Motor neuron (in vitro differentiated cells): Measurements from ENCODE around the gene SGMS2. TPM values are rescaled to one million over a fixed set of nuclear protein-coding genes. Genes with fewer than 3 reads are reported as not detected.

Experiments used
- ATAC-seq, 8 experiments: fragments of 200-7000 bp; cut with Tn5 transposase; replicated peaks in 6 of 8; 2 replicates each; pipeline ENCODE4 v1.8.0; 2021; ENCODE audit warnings: mild to moderate bottlenecking in 8 of 8, moderate library complexity in 8 of 8
- H3K27ac ChIP-seq, 2 donors: fragments of 250-450 bp; sonication (Bioruptor Pico); 2 replicates each; pipeline ENCODE4 v1.9.0; 2021; ENCODE audit warnings: antibody characterized with exemption in 2 of 2, mild to moderate bottlenecking in 2 of 2, moderate library complexity in 1 of 2
- H3K4me1 ChIP-seq, 2 donors: fragments of 250-450 bp; sonication (Bioruptor Pico); replicated peaks in 1 of 2; 2 replicates each; pipeline ENCODE4 v1.6.1; 2021; ENCODE audit warnings: antibody characterized with exemption in 2 of 2, mild to moderate bottlenecking in 2 of 2, moderate library complexity in 1 of 2
- H3K4me3 ChIP-seq, 5 donors: fragments of 250-450 bp; sonication (Bioruptor Pico); 2 replicates each; pipeline ENCODE4 v1.9.0; 2021; ENCODE audit warnings: antibody characterized with exemption in 5 of 5, mild to moderate bottlenecking in 5 of 5, moderate library complexity in 4 of 5
- WGBS, 10 experiments: fragments of 450-650 bp; shearing (Covaris generic); methylation state at CpG; one replicate each; pipeline ENCODE4 v1.0.0; 2022; 5-methylcytosine and 5-hydroxymethylcytosine counted together
- in situ Hi-C, 9 experiments: fragments of 400-800 bp; cut with MboI; loops; one replicate each; pipeline ENCODE4 v1.15.0; 2021; ENCODE audit warnings: low sequenced_read_pairs in 9 of 9, low pct_unique_long_range_greater_than_20kb in 2 of 9; ENCODE audit not compliant: unreplicated experiment in 9 of 9
- total RNA-seq, 8 experiments: library from RNA; unstranded; fragments of 300-600 nt; gene quantifications; 2 replicates each; pipeline versions ENCODE4 v1.2.3 to v1.2.4, GENCODE V29; 2022

SGMS2 gene
- total RNA-seq, 8 experiments from 2014 or later, result 0.38 to 34.1 (median 2.4) TPM

GRCh38 chr4:107945809-107946208 is 121.1 kb downstream of the SGMS2 start:
- in situ Hi-C loops, result no loop called here
- no peak overlapping the region for H3K27ac ChIP-seq
- 100% methylated on average over 1 to 3 of the region's 3 CpGs; no CpG with 5 or more reads in 5 of the 10 experiments for WGBS, 10 experiments
- H3K4me1 ChIP-seq, result no peaks in the 10 kb centered on the region
- H3K4me3 ChIP-seq, result no peak overlapping the region
- ATAC-seq, result no peak

DNA sequence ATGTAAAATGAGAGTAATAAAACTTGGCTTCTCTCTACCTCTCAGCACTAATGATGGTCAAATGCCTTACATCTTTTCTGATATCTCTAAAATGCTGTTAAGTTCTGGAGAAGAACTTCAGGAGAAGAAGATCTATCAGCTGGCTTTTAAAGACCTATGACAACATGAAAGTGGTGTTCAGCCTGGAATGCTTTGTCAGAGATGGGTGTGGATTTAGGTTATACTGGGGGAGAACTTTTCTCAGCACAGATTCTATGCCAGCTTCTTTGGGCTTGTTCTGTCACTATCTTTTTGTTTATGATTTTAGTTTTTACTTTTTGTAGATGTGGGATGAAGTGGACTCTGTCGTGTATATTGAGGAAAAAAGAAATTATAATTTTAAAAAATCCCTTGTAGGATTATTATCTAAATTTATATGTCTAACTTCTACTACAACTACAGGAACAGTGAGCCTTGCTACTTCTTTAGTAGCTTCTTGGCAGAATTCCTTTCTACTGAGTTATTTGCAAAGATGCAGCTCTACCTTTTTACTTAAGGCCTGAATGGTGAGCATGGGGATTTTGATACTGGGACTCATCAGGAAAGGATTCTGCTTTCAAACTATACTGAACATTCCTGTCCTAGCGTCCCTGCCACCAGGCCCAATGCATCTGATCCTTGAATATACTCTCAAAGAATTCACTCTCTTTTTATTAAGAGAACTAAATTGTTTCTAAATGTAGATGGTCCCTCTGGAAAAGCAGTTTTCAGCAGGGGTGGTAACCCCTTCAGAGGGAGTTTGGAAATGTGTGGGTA is 126.2 kb downstream of the SGMS2 start:
- 25 to 100% (median 96%) methylated on average over 1 to 2 of the region's 2 CpGs; no CpG with 5 or more reads in 1 of the 10 experiments for WGBS, 10 experiments
- in situ Hi-C loops, result no loop called here
- no peak for ATAC-seq
- H3K4me3 ChIP-seq, result no peak overlapping the region
- no peaks in the 10 kb centered on the region for H3K4me1 ChIP-seq
- H3K27ac ChIP-seq, result no peak overlapping the region

- H3K27ac ChIP-seq, result no peak overlapping the region
- in situ Hi-C loops, result no loop called here
- ATAC-seq, result peak in 2 of 8 experiments; percentile 24 to 35
- H3K4me3 ChIP-seq, result no peak overlapping the region
- no peaks in the 10 kb centered on the region for H3K4me1 ChIP-seq
Measured at GRCh38 chr4:107951551-107951950, 126.8 kb downstream of the SGMS2 start.

DNA sequence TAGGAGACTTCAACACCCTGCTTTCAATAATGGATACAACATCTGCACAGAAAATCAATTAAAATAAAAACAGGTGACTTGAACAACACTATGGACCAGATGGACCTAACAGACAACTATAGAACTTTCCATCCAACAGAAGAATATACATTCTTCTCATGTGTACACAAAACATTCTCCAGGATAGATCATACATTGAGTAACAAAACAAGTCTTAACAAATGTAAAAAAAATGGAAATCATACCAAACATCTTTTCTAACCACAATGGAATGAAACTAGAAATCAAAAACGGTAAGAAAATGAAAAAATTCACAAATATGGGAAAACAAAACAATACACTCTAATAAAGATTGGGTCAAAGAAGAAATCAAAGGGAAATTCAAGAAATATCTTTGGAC is 131.3 kb downstream of the SGMS2 start:
- Histone ChIP-seq H3K4me3 (no peak overlapping the region), H3K4me1 (no peaks in the 10 kb centered on the region), H3K27ac (no peak overlapping the region)
- WGBS, 10 experiments, result 10 to 100% (median 92%) methylated on average over 1 of the region's 1 CpG
- no peak for ATAC-seq
- in situ Hi-C loops, result no loop called here

Other genes starting within 250 kb of the SGMS2 start
- 10 to 100 TPM; 55.1 to 97.3 (median 77.7) TPM for gene PAPSS1, start 104.7 kb upstream of the SGMS2 start, total RNA-seq
- gene CYP2U1, start 106.6 kb downstream of the SGMS2 start, total RNA-seq, result 10 to 100 TPM in 1 of 8 experiments, 1 to 10 TPM in 7; 4.2 to 12.8 (median 5.5) TPM
- 10 to 100 TPM in 7 of 8 experiments, 1 to 10 TPM in 1; 7.0 to 49.2 (median 17.7) TPM for gene HADH, start 165.0 kb downstream of the SGMS2 start, total RNA-seq